ENCODE data around the gene MARK3.
A peak's percentile ranks its signal among the peaks of the same experiment; 100 is the strongest.

MARK3 gene

GRCh38 chr14:103367995-103368394, 17.2 kb upstream of the MARK3 start:
- no peak for DNase-seq (ENCODE audit: low spot score)

- no peak for DNase-seq (ENCODE audit: low spot score)
Measured at GRCh38 chr14:103370087-103370486, 15.1 kb upstream of the MARK3 start.

GRCh38 chr14:103372017-103372416, 13.2 kb upstream of the MARK3 start:
- DNase-seq (ENCODE audit: low spot score) = no peak

- peak; percentile 79 for DNase-seq (ENCODE audit: low spot score)
Measured at GRCh38 chr14:103372552-103373304, 12.5 kb upstream of the MARK3 start.

GRCh38 chr14:103374121-103374520, 11.1 kb upstream of the MARK3 start:
- DNase-seq (ENCODE audit: low spot score) = no peak

GRCh38 chr14:103377522-103378037, 7.6 kb upstream of the MARK3 start:
- DNase-seq (ENCODE audit: low spot score) = no peak

GRCh38 chr14:103378038-103378854, 7.0 kb upstream of the MARK3 start:
- DNase-seq (ENCODE audit: low spot score) = no peak

- no peak for DNase-seq (ENCODE audit: low spot score)
Measured at GRCh38 chr14:103380719-103381377, 4.4 kb upstream of the MARK3 start.

GRCh38 chr14:103382376-103382775, 2.8 kb upstream of the MARK3 start:
- DNase-seq (ENCODE audit: low spot score) = no peak

GRCh38 chr14:103384450-103385151, 614 bp upstream of the MARK3 start:
- DNase-seq (ENCODE audit: low spot score) = no peak

GRCh38 chr14:103385929-103386712, 906 bp downstream of the MARK3 start:
- DNase-seq (ENCODE audit: low spot score) = peak; percentile 53

- DNase-seq (ENCODE audit: low spot score) = no peak
Measured at GRCh38 chr14:103386713-103387329, 1.6 kb downstream of the MARK3 start.

- DNase-seq (ENCODE audit: low spot score) = no peak
Measured at GRCh38 chr14:103388664-103389063, 3.4 kb downstream of the MARK3 start.

- DNase-seq (ENCODE audit: low spot score) = no peak
Measured at GRCh38 chr14:103390605-103391004, 5.4 kb downstream of the MARK3 start.

- DNase-seq (ENCODE audit: low spot score) = peak; percentile 91
Measured at GRCh38 chr14:103391048-103391447, 5.8 kb downstream of the MARK3 start.

- no peak for DNase-seq (ENCODE audit: low spot score)
Measured at GRCh38 chr14:103392106-103392505, 6.9 kb downstream of the MARK3 start.

GRCh38 chr14:103392572-103392971, 7.4 kb downstream of the MARK3 start:
- no peak for DNase-seq (ENCODE audit: low spot score)

- DNase-seq (ENCODE audit: low spot score) = no peak
Measured at GRCh38 chr14:103393070-103393469, 7.9 kb downstream of the MARK3 start.

GRCh38 chr14:103393676-103394626, 8.7 kb downstream of the MARK3 start:
- peak; percentile 44 for DNase-seq (ENCODE audit: low spot score)
